Limb (tissue), 2 donors: ENCODE results near the gene SCT.

Experiments used
- DNase-seq, 2 donors: peaks; one replicate each; pipeline ENCODE4 v3.0.0-alpha.2; 2016; ENCODE audit errors: extremely low spot score in 2 of 2

Gene SCT

DNA sequence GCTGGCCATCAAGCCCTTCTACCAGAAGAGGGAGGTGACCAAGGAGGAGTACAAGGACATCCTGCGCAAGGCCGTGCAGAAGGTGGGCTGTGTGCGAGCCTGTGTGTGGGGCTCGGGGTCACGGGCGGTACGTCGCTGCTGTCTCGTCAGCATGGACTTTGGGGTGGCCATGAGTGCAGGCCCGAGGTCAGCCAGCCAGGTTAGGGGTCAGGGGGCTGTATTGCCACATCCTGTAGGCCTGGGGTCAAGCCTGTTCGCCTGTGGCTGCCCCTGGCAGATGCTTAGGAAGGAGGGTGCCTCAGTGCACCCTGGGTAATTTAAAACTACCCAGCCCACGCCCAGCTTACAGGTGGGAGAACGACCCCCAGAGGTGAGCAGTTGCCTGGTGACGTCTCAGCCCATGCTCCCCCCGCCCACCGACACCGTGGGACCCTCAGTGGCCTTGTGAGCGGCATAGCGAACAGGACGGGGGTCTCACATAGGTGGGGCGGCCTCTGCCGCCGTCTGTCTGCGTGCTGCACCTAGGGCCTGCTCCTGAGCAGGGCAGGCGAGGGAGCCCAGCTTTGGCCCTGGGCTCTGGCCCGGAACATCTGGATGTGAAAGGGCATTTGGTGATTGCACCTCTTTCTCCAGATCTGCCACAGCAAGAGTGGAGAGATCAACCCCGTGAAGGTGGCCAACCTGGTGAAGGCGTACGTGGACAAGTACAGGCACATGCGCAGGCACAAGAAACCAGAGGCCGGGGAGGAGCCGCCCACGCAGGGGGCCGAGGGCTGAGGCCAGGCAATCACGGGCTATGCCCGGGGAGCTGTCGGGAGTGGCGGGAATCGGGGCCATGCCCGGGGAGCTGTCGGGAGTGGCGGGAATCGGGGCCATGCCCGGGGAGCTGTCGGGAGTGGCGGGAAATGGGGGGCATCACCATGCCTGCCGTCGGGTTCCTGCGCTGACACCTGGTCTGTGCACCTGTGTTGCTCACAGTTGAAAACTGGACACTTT is 15.7 kb downstream of the SCT start:
- no peak for DNase-seq

DNA sequence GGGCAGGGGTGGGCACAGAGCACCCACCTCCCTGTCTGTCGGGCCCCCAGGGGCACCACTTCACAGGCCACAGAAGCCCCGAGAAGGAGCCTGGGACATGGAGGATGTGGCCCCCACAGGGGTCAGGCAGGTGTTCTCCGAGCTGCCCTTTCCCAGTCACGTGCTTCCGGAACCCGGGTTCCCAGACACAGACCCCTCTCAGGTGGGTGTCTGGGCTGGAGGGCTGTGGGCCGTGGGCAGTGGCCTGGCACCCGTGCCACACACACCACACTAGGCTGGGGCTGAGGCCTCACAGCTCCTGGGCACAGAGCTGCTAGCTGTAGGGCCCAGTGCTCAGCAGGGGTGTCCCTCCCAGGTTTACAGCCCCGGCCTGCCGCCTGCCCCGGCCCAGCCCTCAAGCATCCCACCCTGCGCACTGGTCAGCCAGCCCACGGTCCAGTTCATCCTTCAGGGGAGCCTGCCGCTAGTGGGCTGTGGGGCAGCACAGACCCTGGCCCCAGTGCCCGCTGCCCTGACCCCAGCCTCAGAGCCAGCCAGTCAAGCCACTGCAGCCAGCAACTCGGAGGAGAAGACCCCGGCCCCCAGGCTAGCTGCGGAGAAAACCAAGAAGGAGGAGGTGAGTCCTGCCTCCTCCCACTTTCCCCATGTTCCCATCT is 16.7 kb downstream of the SCT start:
- no peak for DNase-seq

DNA sequence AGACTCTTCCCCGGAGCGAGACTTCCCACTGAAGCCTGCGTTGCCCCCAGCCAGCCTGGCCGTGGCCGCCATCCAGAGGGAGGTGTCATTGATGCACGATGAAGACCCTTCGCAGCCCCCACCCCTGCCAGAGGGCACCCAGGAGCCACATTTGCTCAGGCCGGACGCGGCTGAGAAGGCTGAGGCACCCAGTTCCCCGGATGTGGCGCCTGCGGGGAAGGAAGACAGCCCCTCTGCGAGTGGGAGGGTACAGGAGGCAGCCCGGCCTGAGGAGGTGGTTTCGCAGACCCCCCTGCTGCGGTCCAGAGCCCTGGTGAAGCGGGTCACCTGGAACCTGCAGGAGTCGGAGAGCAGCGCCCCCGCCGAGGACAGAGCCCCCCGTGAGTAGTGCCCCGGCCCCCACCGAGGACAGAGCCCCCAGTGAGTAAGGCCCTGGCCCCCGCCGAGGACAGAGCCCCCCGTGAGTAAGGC is 17.6 kb downstream of the SCT start:
- no peak for DNase-seq

DNA sequence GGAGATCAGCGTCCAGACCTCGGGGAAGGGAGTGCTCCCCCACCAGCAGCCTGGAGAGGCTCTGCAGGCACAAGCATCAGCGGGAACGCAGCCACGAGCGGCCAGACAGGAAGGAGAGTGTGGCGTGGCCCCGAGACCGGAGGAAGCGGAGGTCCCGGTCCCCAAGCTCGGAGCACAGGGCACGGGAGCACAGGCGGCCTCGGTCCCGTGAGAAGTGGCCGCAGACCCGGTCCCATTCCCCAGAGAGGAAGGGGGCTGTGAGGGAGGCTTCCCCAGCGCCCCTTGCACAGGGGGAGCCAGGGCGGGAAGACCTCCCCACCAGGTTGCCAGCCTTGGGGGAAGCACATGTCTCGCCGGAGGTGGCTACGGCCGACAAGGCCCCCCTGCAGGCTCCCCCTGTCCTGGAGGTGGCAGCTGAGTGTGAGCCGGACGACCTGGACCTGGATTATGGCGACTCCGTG is 18.2 kb downstream of the SCT start:
- no peak for DNase-seq

DNA sequence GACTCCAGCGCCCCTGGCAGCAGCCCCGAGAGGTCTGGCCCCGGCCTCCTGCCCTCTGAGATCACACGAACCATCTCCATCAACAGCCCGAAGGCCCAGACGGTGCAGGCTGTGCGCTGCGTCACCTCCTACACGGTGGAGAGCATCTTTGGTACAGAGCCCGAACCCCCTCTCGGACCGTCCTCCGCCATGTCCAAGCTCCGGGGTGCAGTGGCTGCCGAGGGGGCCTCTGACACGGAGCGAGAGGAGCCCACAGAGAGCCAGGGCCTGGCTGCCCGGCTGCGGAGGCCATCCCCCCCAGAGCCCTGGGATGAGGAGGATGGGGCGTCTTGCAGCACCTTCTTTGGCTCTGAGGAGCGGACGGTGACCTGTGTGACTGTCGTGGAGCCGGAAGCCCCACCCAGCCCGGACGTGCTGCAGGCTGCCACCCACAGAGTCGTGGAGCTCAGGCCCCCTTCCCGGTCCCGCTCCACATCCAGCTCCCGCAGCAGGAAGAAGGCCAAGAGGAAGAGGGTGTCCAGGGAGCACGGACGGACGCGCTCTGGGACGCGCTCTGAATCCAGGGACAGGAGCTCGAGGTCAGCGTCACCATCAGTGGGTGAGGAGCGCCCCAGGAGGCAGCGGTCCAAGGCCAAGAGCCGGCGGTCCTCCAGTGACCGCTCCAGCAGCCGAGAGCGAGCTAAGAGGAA is 18.9 kb downstream of the SCT start:
- no peak for DNase-seq

DNA sequence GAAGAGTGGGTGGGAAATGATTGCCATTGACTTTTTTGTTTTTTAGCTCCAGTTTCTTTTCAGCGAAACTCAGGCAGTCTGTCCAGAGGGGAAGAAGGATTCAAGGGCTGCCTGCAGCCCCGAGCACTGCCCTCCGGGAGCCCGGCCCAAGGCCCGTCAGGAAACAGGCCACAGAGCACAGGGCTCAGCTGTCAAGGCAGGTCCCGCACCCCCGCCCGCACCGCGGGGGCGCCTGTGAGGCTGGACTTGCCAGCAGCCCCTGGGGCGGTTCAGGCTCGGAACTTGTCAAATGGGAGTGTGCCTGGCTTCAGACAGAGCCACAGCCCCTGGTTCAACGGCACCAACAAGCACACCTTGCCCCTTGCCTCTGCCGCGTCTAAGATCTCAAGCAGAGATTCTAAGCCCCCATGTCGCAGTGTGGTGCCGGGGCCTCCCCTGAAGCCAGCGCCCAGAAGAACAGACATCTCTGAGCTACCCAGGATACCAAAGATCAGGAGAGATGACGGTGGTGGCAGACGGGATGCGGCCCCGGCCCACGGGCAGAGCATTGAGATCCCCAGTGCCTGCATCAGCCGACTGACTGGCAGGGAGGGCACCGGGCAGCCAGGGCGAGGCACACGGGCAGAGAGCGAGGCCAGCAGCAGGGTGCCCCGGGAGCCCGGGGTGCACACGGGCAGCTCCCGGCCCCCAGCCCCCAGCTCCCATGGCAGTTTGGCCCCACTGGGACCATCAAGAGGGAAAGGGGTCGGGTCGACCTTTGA is 19.8 kb downstream of the SCT start:
- DNase-seq, result no peak

DNA sequence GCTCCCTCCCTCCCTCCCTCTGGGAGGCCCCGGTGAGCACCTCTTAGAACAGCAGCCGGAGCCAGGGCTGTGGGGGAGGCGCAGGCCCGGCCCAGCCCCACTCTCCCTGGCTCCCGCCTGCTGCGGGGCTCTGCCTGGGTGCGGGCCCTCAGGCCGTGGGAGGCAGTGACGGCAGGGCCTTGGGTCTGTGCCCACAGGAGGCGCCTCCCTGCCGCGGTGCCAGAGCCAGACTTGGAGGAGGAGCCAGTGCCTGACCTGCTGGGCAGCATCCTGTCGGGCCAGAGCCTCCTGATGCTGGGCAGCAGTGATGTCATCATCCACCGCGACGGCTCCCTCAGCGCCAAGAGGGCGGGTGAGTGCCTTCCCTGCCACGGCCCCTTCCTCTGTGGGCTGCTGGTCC is 20.7 kb downstream of the SCT start:
- no peak for DNase-seq

DNA sequence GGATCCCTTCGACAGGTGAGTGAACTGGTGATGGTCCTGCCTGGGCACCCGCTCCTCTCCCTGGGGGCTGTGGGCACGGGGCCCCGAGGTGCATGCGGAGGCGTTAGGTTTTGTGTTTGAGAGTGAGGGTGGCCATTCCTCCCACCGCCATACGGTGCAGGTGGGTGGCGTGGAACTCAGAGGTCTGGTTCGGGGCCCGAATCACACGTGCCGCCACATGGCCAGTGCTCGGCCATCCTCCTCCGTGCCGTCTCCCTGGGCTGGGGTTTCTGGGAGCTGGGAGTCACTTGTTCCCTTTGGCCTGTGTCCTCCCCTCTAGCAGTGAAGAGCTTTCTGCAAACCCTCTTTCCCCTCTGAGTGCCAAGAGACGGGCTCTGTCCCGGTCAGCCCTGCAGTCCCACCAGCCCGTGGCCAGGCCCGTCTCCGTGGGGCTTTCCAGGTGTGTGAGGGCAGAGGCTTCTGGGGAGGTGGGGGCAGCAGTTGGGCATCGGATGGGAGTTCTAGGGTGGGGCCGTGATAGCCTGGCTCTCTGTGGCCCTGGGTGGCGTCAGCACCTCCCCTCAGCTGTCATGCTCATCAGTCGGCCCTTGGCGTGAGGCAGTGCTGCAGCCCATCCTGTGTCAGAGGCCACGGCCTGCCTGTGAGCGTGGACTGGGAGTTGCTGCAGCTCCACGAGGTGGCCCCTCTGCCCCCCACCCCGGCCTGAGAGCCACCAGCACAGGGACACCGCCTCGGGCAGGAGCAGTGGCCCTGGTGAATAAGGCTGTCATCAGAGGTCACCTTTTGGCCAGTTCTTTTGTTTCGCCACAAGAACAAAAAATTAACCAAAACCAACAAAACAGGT is 21.5 kb downstream of the SCT start:
- no peak for DNase-seq

DNA sequence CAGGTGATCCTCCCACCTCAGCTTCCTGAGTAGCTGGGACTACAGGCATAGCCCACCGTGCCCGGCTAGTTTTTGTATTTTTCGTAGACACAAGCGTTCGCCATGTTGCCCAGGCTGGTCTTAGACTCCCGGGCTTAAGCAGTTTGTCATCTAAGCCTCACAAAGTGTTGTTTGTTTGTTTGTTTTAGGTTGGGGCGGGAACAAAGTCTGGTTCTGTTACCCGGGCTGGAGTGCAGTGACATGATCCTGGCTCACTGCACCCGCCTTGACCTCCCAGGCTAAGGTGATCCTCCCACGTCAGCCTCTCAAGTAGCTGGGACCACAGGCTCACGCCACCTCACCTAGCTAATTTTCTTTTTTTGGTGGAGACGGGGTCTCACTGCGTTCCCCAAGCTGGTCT is 23.8 kb downstream of the SCT start:
- DNase-seq, result no peak

DNA sequence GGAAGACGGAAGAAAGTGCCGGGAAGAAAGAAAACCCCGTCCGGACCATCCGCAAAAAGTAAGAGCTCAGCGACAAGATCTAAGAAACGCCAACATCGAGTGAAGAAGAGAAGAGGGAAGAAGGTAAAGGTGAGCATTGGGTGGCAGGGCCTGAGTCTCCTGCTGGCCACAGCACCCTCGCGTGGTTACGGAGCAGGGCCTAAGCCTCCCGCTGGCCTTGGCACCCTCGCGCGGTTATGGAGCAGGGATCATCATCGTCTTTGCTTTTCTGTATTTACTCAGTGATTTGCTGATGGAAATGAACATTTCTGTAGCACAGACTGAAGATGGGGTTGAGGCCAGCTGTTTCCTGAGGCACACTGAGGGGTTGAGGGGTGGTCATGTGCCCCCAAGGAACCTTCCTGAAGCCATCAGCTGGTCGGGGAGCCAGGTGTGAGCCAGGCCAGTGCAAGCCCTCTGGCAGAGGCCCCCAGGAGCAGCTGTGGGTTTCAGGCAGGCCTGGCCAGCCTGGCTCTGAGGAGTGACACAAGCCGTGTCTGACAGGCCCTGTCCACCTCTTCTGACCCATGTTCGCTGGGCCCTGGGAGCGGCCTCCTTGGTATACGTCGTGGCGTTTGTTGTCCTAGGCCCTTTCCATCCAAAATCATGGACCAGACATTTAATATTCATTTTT is 25.3 kb downstream of the SCT start:
- no peak for DNase-seq

DNA sequence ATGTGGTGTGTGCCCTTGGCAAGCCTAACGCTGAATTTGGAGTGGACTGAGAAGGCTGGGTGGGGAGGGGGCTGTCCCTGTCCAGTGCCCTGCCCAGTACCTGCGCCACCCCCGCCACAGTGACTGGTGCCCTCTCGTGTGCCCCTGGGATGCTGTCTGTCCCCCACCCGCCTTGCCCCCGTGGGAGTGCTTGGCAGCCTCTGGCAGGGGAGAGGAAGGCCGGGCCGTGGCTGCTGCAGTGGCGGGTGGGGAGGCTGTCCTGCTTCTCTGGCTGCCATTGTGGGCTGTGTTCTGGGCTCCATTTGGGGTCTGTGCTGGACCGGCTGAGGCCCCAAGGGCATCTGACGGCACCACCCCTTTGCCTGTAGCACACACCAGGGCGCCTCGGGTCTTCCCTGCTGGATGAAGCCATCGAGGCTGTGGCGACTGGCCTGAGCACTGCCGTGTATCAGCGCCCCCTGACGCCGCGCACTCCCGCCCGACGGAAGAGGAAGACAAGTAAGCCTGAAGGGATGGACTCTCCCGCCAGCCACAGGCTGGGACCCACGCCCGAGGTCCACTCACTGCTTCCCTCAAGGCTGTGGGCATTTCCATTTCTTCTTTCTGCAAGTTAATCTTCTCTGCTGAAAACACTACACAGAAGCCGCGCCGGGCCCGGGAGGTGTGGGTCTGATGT is 28.8 kb downstream of the SCT start:
- no peak for DNase-seq

DNA sequence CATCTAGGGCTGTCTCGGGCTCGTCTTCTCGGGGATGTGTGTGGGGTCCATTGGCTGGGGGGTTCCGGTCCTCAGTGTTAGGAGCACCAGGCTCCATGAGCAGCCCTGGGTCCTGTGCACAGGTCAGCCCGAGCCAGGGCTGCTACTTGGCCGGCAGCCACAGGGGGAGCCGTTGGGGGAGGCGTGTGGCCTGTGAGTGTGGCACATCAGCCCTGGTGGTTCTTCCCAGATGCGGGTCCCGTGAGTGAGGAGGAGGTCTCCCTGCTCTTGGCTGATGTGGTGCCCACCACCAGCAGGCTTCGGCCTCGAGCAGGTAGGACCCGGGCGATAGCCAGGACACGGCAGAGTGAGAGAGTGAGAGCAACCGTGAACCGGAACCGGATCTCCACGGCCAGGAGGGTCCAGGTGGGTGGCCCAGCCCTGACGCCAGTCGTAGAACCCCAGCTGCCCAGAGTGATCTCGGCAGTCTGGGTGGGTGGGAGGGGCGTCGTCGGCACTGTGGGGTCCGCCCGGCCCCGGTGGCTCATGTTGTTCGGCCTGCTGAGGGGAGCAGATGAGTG is 29.7 kb downstream of the SCT start:
- DNase-seq, result no peak

DNA sequence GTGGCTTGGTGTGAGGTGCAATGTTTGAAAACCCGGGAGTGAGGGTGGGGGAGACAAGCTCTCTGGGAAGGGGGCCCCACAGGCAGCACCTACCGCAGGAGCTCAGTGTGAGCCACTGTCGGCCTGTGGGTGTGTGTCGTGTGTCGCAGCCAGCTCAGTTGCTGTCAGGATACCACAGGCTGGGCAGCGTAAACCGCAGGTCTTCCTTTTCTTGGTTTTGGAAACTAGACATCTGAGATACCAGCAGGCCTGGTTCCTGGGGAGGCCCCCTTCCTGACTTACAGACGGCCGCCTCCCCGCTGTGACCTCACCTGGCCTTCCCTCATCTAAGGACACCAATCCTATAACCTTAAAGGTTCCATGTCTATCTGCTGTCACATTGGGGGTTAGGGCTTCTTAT is 30.6 kb downstream of the SCT start:
- no peak for DNase-seq

DNA sequence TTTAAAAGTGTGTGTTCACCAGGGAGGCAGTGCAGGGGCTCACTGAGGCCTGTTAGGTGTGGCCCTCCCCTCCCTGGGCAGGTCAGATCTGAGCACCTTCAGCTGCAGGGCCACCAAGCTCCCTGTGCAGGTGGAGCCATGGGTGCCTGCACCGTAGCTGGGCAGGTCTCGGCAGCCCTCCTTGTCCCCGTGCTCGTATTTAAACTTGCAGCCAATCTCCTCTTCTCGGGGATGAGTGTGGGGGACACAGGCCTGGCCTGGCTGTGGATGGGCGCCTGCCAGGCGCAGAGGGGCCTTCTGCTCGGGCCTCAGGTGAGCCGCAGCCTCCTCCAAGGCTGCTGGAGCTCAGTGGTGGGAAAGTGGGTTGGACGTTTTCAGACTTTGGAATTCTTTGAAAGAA is 31.6 kb downstream of the SCT start:
- DNase-seq, result no peak

DNA sequence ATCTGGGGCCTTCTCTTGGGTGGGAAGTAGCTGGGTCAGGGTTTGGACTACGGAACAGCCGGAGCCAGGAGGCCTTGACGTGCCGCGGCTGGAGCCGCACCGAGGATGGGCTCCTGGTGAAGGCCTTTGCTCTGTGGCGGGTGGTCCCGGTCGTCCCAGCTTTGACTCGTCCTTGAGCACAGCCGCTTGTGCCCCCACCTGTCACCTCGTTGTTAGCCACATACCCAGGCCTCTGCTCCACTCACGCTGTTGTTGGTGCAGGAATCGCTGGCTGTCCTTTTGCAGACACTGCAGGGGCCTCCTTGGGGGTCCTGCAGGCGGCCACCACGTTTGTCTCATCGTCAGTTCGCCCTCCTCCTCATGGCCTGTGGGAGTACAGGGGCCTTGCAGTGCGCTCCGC is 33.6 kb downstream of the SCT start:
- no peak for DNase-seq

DNA sequence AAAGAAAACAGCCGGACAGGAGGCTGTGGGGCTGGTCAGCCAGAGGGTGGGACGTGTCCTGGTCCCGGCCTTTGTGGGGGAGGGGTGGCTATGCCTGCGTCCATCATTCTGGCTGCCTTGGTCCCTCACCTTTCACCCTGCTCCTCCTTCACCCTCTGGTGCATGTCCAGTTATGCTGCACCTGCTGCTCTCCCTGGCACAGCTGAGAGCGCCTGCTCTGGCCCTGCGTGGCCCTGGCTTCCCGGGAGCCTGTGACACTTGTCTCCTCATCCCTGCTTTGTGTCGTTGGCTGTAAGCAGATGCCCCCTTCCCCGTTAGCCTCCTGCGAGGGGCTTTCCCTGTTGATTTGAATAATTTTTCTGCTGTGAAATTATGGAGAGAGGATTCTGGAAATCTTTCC is 34.1 kb downstream of the SCT start:
- no peak for DNase-seq

DNA sequence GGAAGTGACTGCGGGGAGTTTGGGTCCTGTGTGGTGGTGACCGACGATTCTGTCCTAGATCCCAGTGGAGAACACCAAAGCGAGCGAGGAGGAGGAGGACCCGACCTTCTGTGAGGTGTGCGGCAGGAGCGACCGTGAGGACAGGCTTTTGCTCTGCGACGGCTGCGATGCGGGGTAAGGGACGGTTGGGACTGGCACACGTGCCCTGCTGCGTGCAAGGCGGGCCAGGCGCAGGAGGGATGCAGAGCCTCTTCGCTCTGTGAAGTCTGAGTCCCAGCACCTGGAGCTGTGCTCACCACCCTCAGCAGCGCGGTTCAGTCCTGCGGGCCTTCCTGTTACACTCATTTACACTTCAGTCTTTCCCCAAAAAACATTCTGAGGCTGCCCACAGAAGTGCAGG is 34.5 kb downstream of the SCT start:
- no peak for DNase-seq

DNA sequence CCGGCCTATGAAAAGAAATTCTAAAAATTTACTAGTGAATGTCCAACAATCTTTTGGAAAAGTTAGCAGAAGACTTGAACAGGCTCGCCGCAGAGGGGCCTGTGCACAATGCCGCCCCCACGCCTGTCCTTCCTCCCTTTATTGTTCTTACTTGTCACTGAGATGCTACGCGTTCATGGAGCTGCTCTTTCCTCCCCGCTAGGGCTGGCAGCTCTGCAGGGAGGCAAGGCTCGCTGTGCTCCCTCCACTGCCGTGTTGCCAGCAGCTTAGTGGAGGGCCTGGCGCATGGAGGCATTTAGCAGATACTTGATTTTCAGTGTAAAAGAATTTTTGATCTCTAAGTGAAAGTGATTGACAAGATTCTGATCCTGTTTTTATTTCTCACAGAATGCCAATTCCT is 36.0 kb downstream of the SCT start:
- DNase-seq, result no peak

DNA sequence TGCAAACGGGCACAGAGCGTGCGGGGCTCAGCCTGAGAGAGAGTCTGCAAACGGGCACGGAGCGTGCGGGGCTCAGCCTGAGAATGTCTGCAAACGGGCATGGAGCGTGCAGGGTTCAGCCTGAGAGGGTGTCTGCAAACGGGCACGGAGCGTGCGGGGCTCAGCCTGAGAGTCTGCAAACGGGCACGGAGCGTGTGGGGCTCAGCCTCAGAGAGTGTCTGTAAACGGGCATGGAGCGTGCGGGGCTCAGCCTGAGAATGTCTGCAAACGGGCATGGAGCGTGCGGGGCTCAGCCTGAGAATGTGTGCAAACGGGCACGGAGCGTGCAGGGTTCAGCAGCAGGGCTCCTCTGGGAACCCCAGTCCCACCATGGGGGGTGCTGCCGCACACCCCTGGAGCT is 37.2 kb downstream of the SCT start:
- no peak for DNase-seq
